Measurements from ENCODE around the gene CELA1.

Gene CELA1

DNA sequence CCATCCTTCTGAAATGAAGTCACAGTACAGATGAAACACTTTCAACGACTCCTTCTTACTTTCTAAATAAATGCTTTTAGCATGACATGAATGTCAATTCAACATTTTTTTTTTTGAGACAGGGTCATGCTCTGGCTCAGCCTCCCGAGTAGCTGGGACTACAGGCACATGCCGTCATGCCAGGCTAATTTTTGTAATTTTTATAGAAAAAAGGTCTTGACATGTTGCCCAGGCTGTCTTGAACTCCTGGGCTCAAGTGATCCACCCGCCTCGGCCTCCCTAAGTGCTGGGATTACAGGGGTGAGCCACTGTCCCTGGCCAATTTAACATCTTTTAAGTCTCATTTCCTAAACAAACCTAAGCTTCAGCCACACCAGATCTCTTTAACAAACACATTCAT, 28.4 kb upstream of the CELA1 start:
- no peaks in the 10 kb centered on the region for H3K27me3 ChIP-seq (ENCODE audit: control insufficient read depth, insufficient read depth, low read length, poor library complexity, severe bottlenecking)
- H3K4me1 ChIP-seq (ENCODE audit: control insufficient read depth, insufficient read depth, low read length): peaks cover 10% of the 10 kb centered on the region
- no peak overlapping the region for H3K27ac ChIP-seq (ENCODE audit: insufficient read depth, low read depth, low read length, poor library complexity, severe bottlenecking)
- WGBS, 2 experiments: 88 to 94% methylated on average over 5 of the region's 5 CpGs
- no peaks in the 10 kb centered on the region for H3K36me3 ChIP-seq (ENCODE audit: control insufficient read depth, insufficient read depth, low read length)
- H3K4me3 ChIP-seq (ENCODE audit: insufficient read depth, low read depth, low read length): no peak overlapping the region
- H3K9me3 ChIP-seq (ENCODE audit: control insufficient read depth, low read length): no peaks in the 10 kb centered on the region

DNA sequence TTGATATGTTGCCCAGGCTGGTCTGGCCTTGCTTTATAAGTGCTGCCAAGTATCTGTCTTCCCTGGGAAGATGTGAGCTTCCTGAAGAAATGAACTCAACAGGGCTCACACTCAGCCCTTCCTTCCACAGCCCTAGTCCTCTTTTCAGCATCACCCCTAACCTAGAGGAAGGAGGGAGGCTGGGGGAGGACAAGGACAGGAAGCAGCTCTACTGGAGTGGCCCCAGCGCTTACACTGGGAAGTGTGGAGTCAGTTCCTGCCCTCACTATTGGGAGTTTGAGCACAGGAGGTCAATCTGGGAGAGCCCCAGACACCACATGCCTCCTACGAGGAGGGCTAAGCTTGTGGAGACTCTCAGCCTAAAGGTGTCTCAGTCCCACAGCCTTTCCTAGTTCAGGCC, 27.9 kb upstream of the CELA1 start:
- Histone ChIP-seq H3K36me3 (ENCODE audit: control insufficient read depth, insufficient read depth, low read length) (no peaks in the 10 kb centered on the region), H3K27me3 (ENCODE audit: control insufficient read depth, insufficient read depth, low read length, poor library complexity, severe bottlenecking) (no peaks in the 10 kb centered on the region), H3K9me3 (ENCODE audit: control insufficient read depth, low read length) (no peaks in the 10 kb centered on the region), H3K27ac (ENCODE audit: insufficient read depth, low read depth, low read length, poor library complexity, severe bottlenecking) (no peak overlapping the region), H3K4me3 (ENCODE audit: insufficient read depth, low read depth, low read length) (no peak overlapping the region), H3K4me1 (ENCODE audit: control insufficient read depth, insufficient read depth, low read length) (peaks cover 10% of the 10 kb centered on the region)
- 86 to 89% methylated on average over 2 of the region's 2 CpGs for WGBS, 2 experiments

DNA sequence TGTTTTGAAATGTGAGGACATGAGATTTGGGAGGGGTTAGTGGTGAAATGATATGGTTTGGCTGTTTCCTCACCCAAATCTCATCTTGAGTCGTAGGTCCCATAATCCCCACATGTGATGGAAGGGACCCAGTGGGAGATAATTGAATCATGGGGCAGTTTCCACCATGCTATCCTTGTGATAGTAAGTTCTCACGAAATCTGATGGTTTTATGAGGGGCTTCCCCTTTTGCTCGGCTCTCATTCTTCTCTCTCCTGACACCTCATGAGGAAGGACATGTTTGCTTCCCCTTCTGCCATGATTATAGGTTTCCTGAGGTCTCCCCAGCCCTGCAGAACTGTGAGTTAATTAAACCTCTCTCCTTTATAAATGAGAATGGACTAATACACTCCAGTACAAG, 26.7 kb upstream of the CELA1 start:
- H3K36me3 ChIP-seq (ENCODE audit: control insufficient read depth, insufficient read depth, low read length): no peaks in the 10 kb centered on the region
- H3K9me3 ChIP-seq (ENCODE audit: control insufficient read depth, low read length): no peaks in the 10 kb centered on the region
- H3K4me1 ChIP-seq (ENCODE audit: control insufficient read depth, insufficient read depth, low read length): peaks cover 18% of the 10 kb centered on the region
- no peak overlapping the region for H3K4me3 ChIP-seq (ENCODE audit: insufficient read depth, low read depth, low read length)
- H3K27ac ChIP-seq (ENCODE audit: insufficient read depth, low read depth, low read length, poor library complexity, severe bottlenecking): no peak overlapping the region
- WGBS, 2 experiments: 92 to 96% methylated on average over 3 of the region's 3 CpGs
- no peaks in the 10 kb centered on the region for H3K27me3 ChIP-seq (ENCODE audit: control insufficient read depth, insufficient read depth, low read length, poor library complexity, severe bottlenecking)

DNA sequence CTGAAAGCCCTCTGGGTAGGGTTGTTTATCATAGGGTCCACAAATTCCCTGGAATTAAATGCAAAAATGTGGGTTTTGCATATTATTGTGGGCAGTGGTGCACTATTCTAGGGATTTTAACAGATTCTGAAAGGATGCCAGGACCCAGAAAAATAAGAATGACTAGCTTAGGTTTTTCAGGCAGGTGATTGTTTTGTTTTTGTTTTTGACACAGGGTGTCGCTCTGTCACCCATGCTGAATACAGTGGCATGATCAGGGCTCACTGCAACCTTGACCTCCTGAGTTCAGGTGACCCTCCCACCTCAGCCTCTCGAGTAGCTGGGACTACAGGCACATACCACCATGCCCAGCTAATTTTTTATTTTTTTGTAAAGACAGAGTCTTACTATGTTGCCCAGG, 25.5 kb upstream of the CELA1 start:
- Histone ChIP-seq H3K4me1 (ENCODE audit: control insufficient read depth, insufficient read depth, low read length) (peaks cover 18% of the 10 kb centered on the region), H3K9me3 (ENCODE audit: control insufficient read depth, low read length) (no peaks in the 10 kb centered on the region), H3K4me3 (ENCODE audit: insufficient read depth, low read depth, low read length) (no peak overlapping the region), H3K27ac (ENCODE audit: insufficient read depth, low read depth, low read length, poor library complexity, severe bottlenecking) (peak overlapping the region; percentile 87), H3K27me3 (ENCODE audit: control insufficient read depth, insufficient read depth, low read length, poor library complexity, severe bottlenecking) (no peaks in the 10 kb centered on the region), H3K36me3 (ENCODE audit: control insufficient read depth, insufficient read depth, low read length) (no peaks in the 10 kb centered on the region)
- 88 to 89% methylated on average over 2 of the region's 2 CpGs for WGBS, 2 experiments

DNA sequence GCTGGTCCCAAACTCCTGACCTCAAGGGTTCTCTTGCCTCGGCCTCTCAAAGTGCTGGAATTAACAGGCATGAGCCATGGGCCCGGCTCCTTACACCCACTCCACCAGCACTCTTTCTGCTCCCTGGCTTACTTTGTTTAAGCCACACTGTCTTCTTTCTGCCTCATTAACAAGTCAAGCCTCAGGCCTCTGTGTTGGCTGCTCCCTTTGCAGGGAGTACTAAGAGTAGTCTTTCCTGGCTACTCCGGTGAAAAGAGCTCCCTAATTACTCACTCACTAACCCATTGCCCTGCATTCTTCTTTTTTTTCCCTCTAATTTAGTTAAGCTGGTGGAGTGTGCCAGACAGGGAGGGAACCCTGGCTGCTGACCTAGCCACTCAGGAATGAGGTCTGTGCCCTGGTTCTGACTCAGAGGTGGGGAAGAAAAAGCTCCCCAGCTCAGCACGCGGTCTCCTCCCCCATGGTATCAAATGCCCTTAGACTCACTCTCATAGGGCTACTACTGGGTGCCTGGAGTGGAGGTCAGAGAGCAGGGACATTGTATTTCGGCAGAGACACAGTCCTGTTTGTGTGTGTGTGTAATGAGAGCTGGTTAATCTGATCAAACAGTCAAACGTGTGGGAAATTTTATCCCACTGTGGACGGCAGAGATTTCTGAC, 24.9 kb upstream of the CELA1 start:
- H3K4me3 ChIP-seq (ENCODE audit: insufficient read depth, low read depth, low read length): no peak overlapping the region
- no peaks in the 10 kb centered on the region for H3K9me3 ChIP-seq (ENCODE audit: control insufficient read depth, low read length)
- no peaks in the 10 kb centered on the region for H3K36me3 ChIP-seq (ENCODE audit: control insufficient read depth, insufficient read depth, low read length)
- H3K27ac ChIP-seq (ENCODE audit: insufficient read depth, low read depth, low read length, poor library complexity, severe bottlenecking): peak overlapping the region; percentile 87
- 28 to 31% methylated on average over 8 of the region's 8 CpGs for WGBS, 2 experiments
- peaks cover 18% of the 10 kb centered on the region for H3K4me1 ChIP-seq (ENCODE audit: control insufficient read depth, insufficient read depth, low read length)
- no peaks in the 10 kb centered on the region for H3K27me3 ChIP-seq (ENCODE audit: control insufficient read depth, insufficient read depth, low read length, poor library complexity, severe bottlenecking)

DNA sequence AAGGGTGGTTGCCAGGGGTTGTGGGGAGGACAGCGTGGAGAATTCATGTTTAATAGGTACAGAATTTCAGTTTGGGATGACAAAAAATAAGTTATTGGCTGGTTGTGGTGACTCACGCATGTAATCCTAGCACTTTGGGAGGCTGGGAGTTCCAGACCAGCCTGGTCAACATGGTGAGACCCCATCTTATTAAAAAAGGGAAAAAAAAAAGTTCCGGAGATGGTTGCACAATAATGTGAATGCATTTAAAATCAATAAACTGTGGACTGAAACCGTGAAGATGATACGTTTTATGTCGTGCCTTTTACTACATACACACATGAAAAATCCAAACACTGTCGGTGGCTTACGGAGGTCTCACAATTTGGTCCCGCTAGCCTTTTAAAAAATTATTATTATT, 24.2 kb upstream of the CELA1 start:
- peaks cover 18% of the 10 kb centered on the region for H3K4me1 ChIP-seq (ENCODE audit: control insufficient read depth, insufficient read depth, low read length)
- H3K4me3 ChIP-seq (ENCODE audit: insufficient read depth, low read depth, low read length): no peak overlapping the region
- no peaks in the 10 kb centered on the region for H3K27me3 ChIP-seq (ENCODE audit: control insufficient read depth, insufficient read depth, low read length, poor library complexity, severe bottlenecking)
- WGBS, 2 experiments: 93 to 96% methylated on average over 7 of the region's 9 CpGs
- no peaks in the 10 kb centered on the region for H3K9me3 ChIP-seq (ENCODE audit: control insufficient read depth, low read length)
- no peak overlapping the region for H3K27ac ChIP-seq (ENCODE audit: insufficient read depth, low read depth, low read length, poor library complexity, severe bottlenecking)
- H3K36me3 ChIP-seq (ENCODE audit: control insufficient read depth, insufficient read depth, low read length): no peaks in the 10 kb centered on the region

DNA sequence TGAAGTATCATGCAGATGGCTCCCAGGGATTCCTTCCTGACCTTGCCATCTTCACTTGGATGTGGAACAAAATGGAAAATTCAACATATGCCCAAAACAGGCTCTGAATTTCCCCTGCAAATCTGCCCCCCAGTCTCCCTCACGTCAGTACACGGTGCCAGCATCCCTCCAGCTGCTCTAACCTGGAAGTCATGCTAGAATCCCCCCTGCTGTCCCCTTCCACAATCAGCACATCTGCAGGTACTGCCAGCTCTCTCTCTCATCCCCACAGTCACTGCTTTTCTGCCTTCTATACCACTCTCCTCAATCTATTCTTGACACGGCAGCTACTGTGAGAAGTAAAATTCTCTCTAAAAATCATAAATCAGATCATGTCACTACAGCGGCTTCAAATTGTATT, 23.1 kb upstream of the CELA1 start:
- H3K9me3 ChIP-seq (ENCODE audit: control insufficient read depth, low read length): no peaks in the 10 kb centered on the region
- no peak overlapping the region for H3K27ac ChIP-seq (ENCODE audit: insufficient read depth, low read depth, low read length, poor library complexity, severe bottlenecking)
- WGBS, 2 experiments: 80 to 88% methylated on average over 3 of the region's 4 CpGs
- no peaks in the 10 kb centered on the region for H3K36me3 ChIP-seq (ENCODE audit: control insufficient read depth, insufficient read depth, low read length)
- H3K4me1 ChIP-seq (ENCODE audit: control insufficient read depth, insufficient read depth, low read length): peaks cover 18% of the 10 kb centered on the region
- no peak overlapping the region for H3K4me3 ChIP-seq (ENCODE audit: insufficient read depth, low read depth, low read length)
- H3K27me3 ChIP-seq (ENCODE audit: control insufficient read depth, insufficient read depth, low read length, poor library complexity, severe bottlenecking): no peaks in the 10 kb centered on the region

DNA sequence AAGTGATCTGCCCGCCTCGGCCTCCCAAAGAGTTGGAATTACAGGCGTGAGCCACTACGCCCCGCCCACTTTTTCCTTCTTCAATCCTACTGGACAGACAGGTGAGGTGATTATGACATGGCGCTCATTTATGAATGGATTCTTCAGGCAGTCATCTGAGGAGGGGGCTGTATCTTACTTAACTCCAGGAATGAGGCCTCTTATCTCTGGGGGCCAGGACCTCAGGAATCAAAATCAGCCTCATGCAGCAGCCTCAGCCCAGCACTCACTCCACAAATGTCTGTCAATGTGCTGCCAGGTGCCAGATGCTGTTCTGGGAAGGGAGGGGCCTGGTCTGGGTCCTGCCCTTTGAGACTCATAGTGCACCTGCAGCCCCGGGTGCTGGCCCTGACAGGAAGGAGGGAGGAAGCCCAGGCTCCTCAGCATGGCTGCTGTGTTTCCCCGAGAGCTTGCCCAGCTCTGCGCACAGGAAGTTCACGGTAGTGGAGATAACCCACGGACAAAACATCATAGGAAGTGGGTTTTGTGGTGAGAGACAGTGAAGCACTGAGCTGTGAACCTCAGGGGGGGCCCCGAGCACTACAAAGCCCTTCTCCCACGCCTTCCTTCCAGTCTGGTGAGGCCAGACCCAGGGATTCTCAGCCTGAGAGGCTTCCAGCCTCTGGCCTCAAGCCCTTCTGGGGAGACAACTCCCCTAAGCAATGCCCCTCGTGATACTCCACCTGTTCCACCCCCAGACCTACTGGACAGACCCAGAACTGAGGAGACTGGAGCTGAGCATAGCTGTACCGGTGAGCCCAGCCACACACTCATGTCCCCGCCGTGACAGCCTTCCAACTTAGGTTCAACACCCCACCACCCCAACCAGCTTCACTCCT, 22.4 kb upstream of the CELA1 start:
- Histone ChIP-seq H3K36me3 (ENCODE audit: control insufficient read depth, insufficient read depth, low read length) (no peaks in the 10 kb centered on the region), H3K27me3 (ENCODE audit: control insufficient read depth, insufficient read depth, low read length, poor library complexity, severe bottlenecking) (no peaks in the 10 kb centered on the region), H3K27ac (ENCODE audit: insufficient read depth, low read depth, low read length, poor library complexity, severe bottlenecking) (no peak overlapping the region), H3K9me3 (ENCODE audit: control insufficient read depth, low read length) (no peaks in the 10 kb centered on the region), H3K4me3 (ENCODE audit: insufficient read depth, low read depth, low read length) (no peak overlapping the region), H3K4me1 (ENCODE audit: control insufficient read depth, insufficient read depth, low read length) (peaks cover 18% of the 10 kb centered on the region)
- WGBS, 2 experiments: 89 to 92% methylated on average over 17 of the region's 17 CpGs

DNA sequence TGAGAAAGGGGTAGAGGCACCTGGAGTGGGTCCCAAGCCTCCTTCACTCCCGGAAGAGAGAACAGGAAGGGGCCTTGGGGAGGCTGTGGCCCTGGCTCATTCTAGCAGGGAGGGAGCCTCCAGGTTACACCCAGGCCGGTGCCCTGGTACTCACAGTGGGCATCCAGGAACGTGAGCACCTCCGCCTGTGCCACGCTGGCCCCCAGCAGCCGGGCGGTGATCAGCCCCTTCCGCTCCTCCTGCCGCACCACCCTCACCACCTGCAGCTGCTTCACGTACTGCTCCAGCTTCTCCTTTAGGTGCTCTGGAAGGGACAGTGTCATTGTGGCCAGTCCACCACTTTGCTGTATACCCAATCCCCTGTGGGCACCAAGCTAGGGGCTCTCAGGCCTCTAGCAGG, 18.8 kb upstream of the CELA1 start:
- H3K27me3 ChIP-seq (ENCODE audit: control insufficient read depth, insufficient read depth, low read length, poor library complexity, severe bottlenecking): no peaks in the 10 kb centered on the region
- WGBS, 2 experiments: 94% methylated on average over 10 of the region's 10 CpGs
- H3K27ac ChIP-seq (ENCODE audit: insufficient read depth, low read depth, low read length, poor library complexity, severe bottlenecking): no peak overlapping the region
- no peak overlapping the region for H3K4me3 ChIP-seq (ENCODE audit: insufficient read depth, low read depth, low read length)
- peaks cover 7% of the 10 kb centered on the region for H3K4me1 ChIP-seq (ENCODE audit: control insufficient read depth, insufficient read depth, low read length)
- H3K36me3 ChIP-seq (ENCODE audit: control insufficient read depth, insufficient read depth, low read length): no peaks in the 10 kb centered on the region
- no peaks in the 10 kb centered on the region for H3K9me3 ChIP-seq (ENCODE audit: control insufficient read depth, low read length)

DNA sequence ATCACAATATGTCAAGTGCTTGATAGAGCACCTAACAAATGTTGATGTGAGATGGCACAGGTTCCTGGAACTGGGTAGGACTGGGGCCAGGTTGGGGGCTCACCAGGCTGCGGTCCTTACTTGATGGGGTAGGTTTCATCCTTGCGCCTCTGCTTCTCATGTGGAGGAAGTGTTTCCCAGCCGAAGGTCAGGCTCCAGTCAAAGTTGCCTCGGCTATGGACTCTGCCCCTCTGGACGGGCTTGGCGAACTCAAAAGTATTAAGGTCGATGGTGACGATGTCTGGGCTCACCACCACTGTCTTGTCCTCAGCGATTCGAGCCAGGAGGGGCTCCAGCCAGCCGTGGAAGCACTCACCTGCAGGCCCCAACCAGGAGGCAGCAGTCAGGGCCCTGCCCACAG, 17.5 kb upstream of the CELA1 start:
- H3K4me3 ChIP-seq (ENCODE audit: insufficient read depth, low read depth, low read length): no peak overlapping the region
- 94 to 95% methylated on average over 11 of the region's 11 CpGs for WGBS, 2 experiments
- no peaks in the 10 kb centered on the region for H3K27me3 ChIP-seq (ENCODE audit: control insufficient read depth, insufficient read depth, low read length, poor library complexity, severe bottlenecking)
- H3K9me3 ChIP-seq (ENCODE audit: control insufficient read depth, low read length): no peaks in the 10 kb centered on the region
- no peaks in the 10 kb centered on the region for H3K36me3 ChIP-seq (ENCODE audit: control insufficient read depth, insufficient read depth, low read length)
- peaks cover 4% of the 10 kb centered on the region for H3K4me1 ChIP-seq (ENCODE audit: control insufficient read depth, insufficient read depth, low read length)
- no peak overlapping the region for H3K27ac ChIP-seq (ENCODE audit: insufficient read depth, low read depth, low read length, poor library complexity, severe bottlenecking)
